ENCODE measurements around the gene ADARB1.

GRCh38 chr21:45072738-45073300, 1.6 kb upstream of the ADARB1 start:
- no peak for TF ChIP-seq CTCF (conservative IDR thresholded peaks at IDR 0.05; ENCODE audit: low read length)
- TF ChIP-seq EZH2phosphoT487 (IDR thresholded peaks at IDR 0.05; ENCODE audit: borderline replicate concordance, low read depth, low read length), result no peak

All from OCI-LY7 (cell line).